NT2/D1 (cell line): ENCODE measurements around the gene HOXA9.

ENCODE experiments used
- DNase-seq: peaks from one replicate; pipeline ENCODE4 v3.0.0-alpha.2; 2011; ENCODE audit warnings: low read depth, low spot score
- H3K27me3 ChIP-seq: 2 replicates; pipeline ENCODE4 v1.6.0; 2011; ENCODE audit warnings: mild to moderate bottlenecking; ENCODE audit not compliant: insufficient read length, insufficient read depth
- H3K36me3 ChIP-seq: 2 replicates; pipeline ENCODE4 v1.6.1; 2011; ENCODE audit warnings: mild to moderate bottlenecking, low read length, mixed read lengths; ENCODE audit not compliant: insufficient read depth, insufficient read length
- H3K4me1 ChIP-seq: 2 replicates; pipeline ENCODE4 v1.5.1; 2011; ENCODE audit not compliant: insufficient read depth, insufficient read length
- H3K4me3 ChIP-seq: 2 replicates; pipeline ENCODE4 v1.5.1; 2011; ENCODE audit warnings: low read depth; ENCODE audit not compliant: insufficient read length
- H3K9ac ChIP-seq: 2 replicates; pipeline ENCODE4 v1.6.0; 2011; ENCODE audit warnings: low read depth; ENCODE audit not compliant: insufficient read length
- H3K9me3 ChIP-seq: 2 replicates; pipeline ENCODE4 v1.5.1; 2011; ENCODE audit warnings: mild to moderate bottlenecking, low read length; ENCODE audit not compliant: insufficient read depth
- SUZ12 ChIP-seq: IDR thresholded peaks from 2 replicates; pipeline ENCODE4 v1.6.1; 2011; ENCODE audit not compliant: insufficient read length, insufficient read depth; ENCODE audit errors: extremely low read depth
- YY1 ChIP-seq: IDR thresholded peaks from 2 replicates; pipeline ENCODE4 v1.6.1; 2011; ENCODE audit not compliant: insufficient read length, insufficient read depth
- ZNF274 ChIP-seq: IDR thresholded peaks from 2 replicates; pipeline ENCODE4 v1.6.1; 2011; ENCODE audit warnings: mild to moderate bottlenecking, low read depth, low read length

Gene HOXA9

GRCh38 chr7:27203964-27204594, 38.7 kb upstream of the HOXA9 start:
- peaks cover 96% of the 10 kb centered on the region for H3K27me3 ChIP-seq

DNA sequence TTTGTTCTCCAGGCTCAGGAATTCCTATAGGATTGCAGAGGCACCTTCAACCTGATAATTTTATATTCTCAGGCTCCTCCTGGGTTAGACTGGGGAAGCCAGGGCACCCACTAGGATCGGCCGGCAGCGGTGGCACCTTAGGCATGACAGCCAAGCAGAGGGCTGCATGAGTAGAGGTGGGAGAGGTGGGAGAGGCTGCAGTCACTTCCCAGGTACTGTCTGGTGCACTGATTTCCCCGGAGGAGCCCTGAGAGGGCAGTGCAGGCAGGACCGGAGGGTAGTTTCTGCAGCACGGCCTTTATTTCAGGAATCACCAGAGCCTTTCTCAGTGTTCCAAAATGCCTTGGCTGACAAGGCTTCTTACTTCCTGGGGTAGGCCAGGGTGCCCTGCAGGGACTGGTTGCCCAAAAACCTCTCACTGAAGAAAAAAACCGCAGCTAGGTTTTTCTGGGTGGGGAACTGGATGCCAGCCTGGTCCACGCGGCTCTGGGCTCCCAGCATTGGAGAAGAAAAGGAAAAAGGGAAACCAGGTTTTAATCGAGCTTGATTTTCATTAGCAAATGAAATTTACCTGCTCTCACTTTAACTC, 38.1 kb upstream of the HOXA9 start:
- TF ChIP-seq YY1 (no peak), ZNF274 (no peak), SUZ12 (no peak)
- Histone ChIP-seq H3K4me3 (no peak overlapping the region), H3K27me3 (peaks cover 96% of the 10 kb centered on the region), H3K36me3 (no peaks in the 10 kb centered on the region), H3K9me3 (no peaks in the 10 kb centered on the region), H3K4me1 (peaks cover 13% of the 10 kb centered on the region), H3K9ac (no peak overlapping the region)
- no peak for DNase-seq

More at GRCh38 chr7:27203964-27204594, 38.7 kb upstream of the HOXA9 start:
- Histone ChIP-seq H3K9ac (no peak overlapping the region), H3K4me1 (peaks cover 11% of the 10 kb centered on the region), H3K36me3 (no peaks in the 10 kb centered on the region), H3K4me3 (no peak overlapping the region), H3K9me3 (no peaks in the 10 kb centered on the region)
- TF ChIP-seq SUZ12 (no peak), ZNF274 (no peak), YY1 (no peak)
- DNase-seq: no peak

DNA sequence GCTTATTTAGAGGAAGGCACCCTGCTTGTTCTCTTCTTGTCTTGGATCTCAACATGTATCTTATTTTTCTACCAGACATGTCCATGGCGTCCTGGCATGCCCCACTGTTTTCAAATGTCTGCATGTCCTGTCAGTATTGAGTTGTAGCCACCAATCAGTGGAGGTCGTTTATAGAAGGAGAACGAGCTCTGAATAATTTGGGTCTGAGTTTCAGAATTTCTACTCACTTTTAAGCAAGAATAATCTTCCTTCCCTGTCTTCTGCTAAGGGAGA, 37.5 kb upstream of the HOXA9 start:
- Histone ChIP-seq H3K36me3 (no peaks in the 10 kb centered on the region), H3K4me1 (peaks cover 13% of the 10 kb centered on the region), H3K9ac (no peak overlapping the region), H3K27me3 (peaks cover 96% of the 10 kb centered on the region), H3K4me3 (no peak overlapping the region), H3K9me3 (no peaks in the 10 kb centered on the region)
- no peak for DNase-seq
- TF ChIP-seq YY1 (no peak), SUZ12 (no peak), ZNF274 (no peak)

- H3K4me3 ChIP-seq: peak overlapping the region; percentile 6
- H3K4me1 ChIP-seq: peaks cover 13% of the 10 kb centered on the region
- no peaks in the 10 kb centered on the region for H3K9me3 ChIP-seq
- H3K27me3 ChIP-seq: peaks cover 96% of the 10 kb centered on the region
- H3K36me3 ChIP-seq: no peaks in the 10 kb centered on the region
- DNase-seq: no peak
- peak overlapping the region; percentile 27 for H3K9ac ChIP-seq
- peak; percentile 57 for TF ChIP-seq SUZ12
- TF ChIP-seq ZNF274: no peak
Measured at GRCh38 chr7:27202018-27202861, 36.9 kb upstream of the HOXA9 start.

DNA sequence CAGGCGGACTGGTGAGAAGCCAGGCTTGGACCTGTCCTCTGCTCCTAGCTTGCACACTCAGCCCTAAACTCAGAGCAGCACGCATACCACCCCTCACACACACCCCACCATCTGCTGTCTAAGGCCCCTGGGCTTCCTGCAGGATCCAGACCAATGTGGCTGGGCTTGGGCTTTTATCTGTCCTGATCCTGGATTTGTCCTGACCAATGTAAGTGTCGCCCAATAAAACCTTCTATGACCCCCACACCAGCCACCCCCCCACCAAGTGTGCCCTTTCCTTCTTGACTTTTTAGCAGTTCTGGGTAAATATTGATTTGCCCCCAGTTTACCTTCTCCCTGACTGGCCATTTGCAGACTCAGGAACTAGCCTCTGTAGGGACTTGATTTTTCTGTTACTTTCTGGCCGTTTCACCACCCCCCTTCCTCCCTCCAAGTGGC, 36.3 kb upstream of the HOXA9 start:
- H3K4me1 ChIP-seq: peaks cover 13% of the 10 kb centered on the region

DNA sequence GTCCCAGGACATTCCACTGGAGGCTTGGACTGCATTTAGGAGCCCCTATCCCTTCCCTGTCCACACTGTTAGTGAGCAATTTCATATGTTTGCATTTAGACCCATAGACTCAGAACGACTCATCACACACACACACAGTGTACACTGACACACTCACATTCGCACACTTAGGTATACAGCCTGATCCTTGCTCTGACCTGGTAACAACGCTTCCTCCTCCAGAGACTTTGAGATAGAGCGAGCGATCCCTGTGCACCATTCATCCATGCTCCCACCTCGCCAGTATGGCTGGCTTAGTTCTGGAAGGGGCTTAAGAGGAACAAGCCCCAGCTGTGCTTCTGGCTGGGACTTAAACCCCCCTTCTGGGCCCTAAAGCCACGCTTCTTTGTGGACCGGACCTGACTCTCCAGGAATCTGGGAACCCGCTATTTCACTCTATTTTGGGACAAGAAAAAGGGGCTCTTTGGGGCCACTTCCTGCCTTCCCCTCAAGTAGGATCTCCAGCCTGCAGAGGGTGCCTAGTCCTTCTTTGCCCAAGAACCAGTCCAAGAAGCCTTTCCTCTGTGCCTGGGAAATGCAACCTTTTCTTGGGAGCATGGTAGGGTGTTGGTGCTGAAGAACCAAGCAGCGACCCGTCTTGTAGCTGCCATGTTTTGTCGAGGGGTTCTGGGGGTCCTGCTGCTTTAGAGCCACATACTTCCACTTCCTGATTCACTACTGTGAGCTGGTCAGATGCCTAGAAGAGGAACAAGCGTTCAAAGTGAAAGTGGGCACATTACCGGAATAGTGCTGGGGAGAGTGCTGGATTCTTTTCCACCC, 35.6 kb upstream of the HOXA9 start:
- peaks cover 96% of the 10 kb centered on the region for H3K27me3 ChIP-seq
- DNase-seq: no peak
- no peaks in the 10 kb centered on the region for H3K36me3 ChIP-seq
- peaks cover 13% of the 10 kb centered on the region for H3K4me1 ChIP-seq
- no peaks in the 10 kb centered on the region for H3K9me3 ChIP-seq
- peak overlapping the region; percentile 39 for H3K4me3 ChIP-seq
- H3K9ac ChIP-seq: no peak overlapping the region
- TF ChIP-seq SUZ12: peak; percentile 48
- no peak for TF ChIP-seq YY1

More for the DNA sequence above, 36.3 kb upstream of the HOXA9 start:
- H3K36me3 ChIP-seq: no peaks in the 10 kb centered on the region
- H3K4me3 ChIP-seq: no peak overlapping the region
- no peaks in the 10 kb centered on the region for H3K9me3 ChIP-seq
- peak; percentile 20 for TF ChIP-seq SUZ12
- no peak for TF ChIP-seq ZNF274
- TF ChIP-seq YY1: no peak
- no peak overlapping the region for H3K9ac ChIP-seq
- H3K27me3 ChIP-seq: peaks cover 96% of the 10 kb centered on the region
- DNase-seq: no peak
